Caco-2 (cell line): ENCODE results near the gene ZNF664. TPM values are rescaled to one million over a fixed set of nuclear protein-coding genes. Genes with fewer than 3 reads are reported as not detected.

Source experiments
- BruUV-seq: library from RNA; stranded (reverse); fragments of 400-500 nt; replicated peaks from 2 replicates; lab custom pipeline; 2021; lab: Mats Ljungman, UMichigan
- CTCF ChIA-PET: fragments of 300-600 bp; sonication (Branson Sonifier 250); formaldehyde crosslinking; loops from one replicate; lab custom pipeline; 2022; ENCODE audit warnings: antibody characterized with exemption; lab: Charles Lee
- POLR2A ChIA-PET: fragments of 300-600 bp; sonication (Branson Sonifier 250); formaldehyde crosslinking; loops from one replicate; lab custom pipeline; 2022; ENCODE audit warnings: antibody characterized with exemption; lab: Charles Lee
- DNase-seq, 2 experiments: peaks; one replicate each; pipeline versions ENCODE4 v3.0.0 to v3.0.0-alpha.2; 2020 to 2022
- H3K27me3 ChIP-seq: replicated peaks from 2 replicates; pipeline ENCODE4 v1.6.0; 2011; ENCODE audit warnings: low read length; ENCODE audit not compliant: control insufficient read depth, insufficient read depth
- H3K36me3 ChIP-seq: 2 replicates; pipeline ENCODE4 v1.5.1; 2011; ENCODE audit warnings: low read length; ENCODE audit not compliant: control insufficient read depth, insufficient read depth
- H3K4me1 ChIP-seq: fragments of 250-450 bp; sonication (Bioruptor Pico); 2 replicates; pipeline ENCODE4 v1.5.1; 2020; ENCODE audit warnings: mild to moderate bottlenecking
- H3K4me3 ChIP-seq: 2 replicates; pipeline ENCODE4 v1.5.1; 2011; ENCODE audit warnings: low read depth, mild to moderate bottlenecking, control low read depth, low read length
- H3K9me3 ChIP-seq: fragments of 250-450 bp; sonication (Bioruptor Pico); 2 replicates; pipeline ENCODE4 v1.5.1; 2020; ENCODE audit warnings: mild to moderate bottlenecking, moderate library complexity
- H3K27ac Mint-ChIP-seq: one replicate; pipeline ENCODE4 v1.8.0; 2022; ENCODE audit warnings: mixed read lengths; ENCODE audit not compliant: unreplicated experiment
- H3K27me3 Mint-ChIP-seq: one replicate; pipeline ENCODE4 v1.8.0; 2022; ENCODE audit warnings: mixed read lengths; ENCODE audit not compliant: insufficient read depth, unreplicated experiment
- H3K36me3 Mint-ChIP-seq: one replicate; pipeline ENCODE4 v1.8.0; 2022; ENCODE audit warnings: mild to moderate bottlenecking, mixed read lengths; ENCODE audit not compliant: insufficient read depth, unreplicated experiment
- H3K4me1 Mint-ChIP-seq: one replicate; pipeline ENCODE4 v1.8.0; 2022; ENCODE audit warnings: low read depth, mixed read lengths; ENCODE audit not compliant: unreplicated experiment
- H3K4me3 Mint-ChIP-seq: one replicate; pipeline ENCODE4 v1.8.0; 2022; ENCODE audit warnings: mild to moderate bottlenecking, moderate library complexity, mixed read lengths; ENCODE audit not compliant: unreplicated experiment
- H3K9me3 Mint-ChIP-seq: one replicate; pipeline ENCODE4 v1.8.0; 2022; ENCODE audit warnings: mixed read lengths; ENCODE audit not compliant: unreplicated experiment
- intact Hi-C: fragments of 100-400 bp; cut with micrococcal nuclease; formaldehyde crosslinking; loops from one replicate; pipeline ENCODE4 v1.10.0; 2022; ENCODE audit not compliant: unreplicated experiment
- total RNA-seq: library from RNA; stranded (reverse); gene quantifications from 2 replicates; pipeline ENCODE4 v1.2.3, GENCODE V29; 2022
- TF ChIP-seq, protein P1 (sequence below), 2 experiments: fragments of 200-600 bp in 1 of 2; IDR thresholded peaks; 1 replicate in 1 of 2; 2 replicates in 1 of 2; pipeline versions ENCODE4 v1.5.1 to v1.8.0; 2011 to 2022; ENCODE audit warnings: antibody characterized with exemption in 1 of 2, control low read depth in 1 of 2, inconsistent platforms in 1 of 2, low read depth in 1 of 2, low read length in 1 of 2, mild to moderate bottlenecking in 1 of 2, moderate library complexity in 1 of 2; ENCODE audit not compliant: insufficient read depth in 1 of 2, severe bottlenecking in 1 of 2, unreplicated experiment in 1 of 2

ZNF664 gene
- total RNA-seq, 1 experiment from 2014 or later = 117 TPM

GRCh38 chr12:123997033-123997822 is 24.2 kb downstream of the ZNF664 start:
- BruUV-seq = no TSS peak
- H3K36me3 Mint-ChIP-seq = peaks cover 18% of the 10 kb centered on the region
- DNase-seq = no peak
- CTCF ChIA-PET = no interaction called here
- POLR2A ChIA-PET = no interaction called here
- no peaks in the 10 kb centered on the region for H3K4me1 ChIP-seq
- no peak overlapping the region for H3K4me3 Mint-ChIP-seq
- H3K27me3 ChIP-seq = no peaks in the 10 kb centered on the region
- H3K4me3 ChIP-seq = no peak overlapping the region
- TF ChIP-seq, protein P1, sequence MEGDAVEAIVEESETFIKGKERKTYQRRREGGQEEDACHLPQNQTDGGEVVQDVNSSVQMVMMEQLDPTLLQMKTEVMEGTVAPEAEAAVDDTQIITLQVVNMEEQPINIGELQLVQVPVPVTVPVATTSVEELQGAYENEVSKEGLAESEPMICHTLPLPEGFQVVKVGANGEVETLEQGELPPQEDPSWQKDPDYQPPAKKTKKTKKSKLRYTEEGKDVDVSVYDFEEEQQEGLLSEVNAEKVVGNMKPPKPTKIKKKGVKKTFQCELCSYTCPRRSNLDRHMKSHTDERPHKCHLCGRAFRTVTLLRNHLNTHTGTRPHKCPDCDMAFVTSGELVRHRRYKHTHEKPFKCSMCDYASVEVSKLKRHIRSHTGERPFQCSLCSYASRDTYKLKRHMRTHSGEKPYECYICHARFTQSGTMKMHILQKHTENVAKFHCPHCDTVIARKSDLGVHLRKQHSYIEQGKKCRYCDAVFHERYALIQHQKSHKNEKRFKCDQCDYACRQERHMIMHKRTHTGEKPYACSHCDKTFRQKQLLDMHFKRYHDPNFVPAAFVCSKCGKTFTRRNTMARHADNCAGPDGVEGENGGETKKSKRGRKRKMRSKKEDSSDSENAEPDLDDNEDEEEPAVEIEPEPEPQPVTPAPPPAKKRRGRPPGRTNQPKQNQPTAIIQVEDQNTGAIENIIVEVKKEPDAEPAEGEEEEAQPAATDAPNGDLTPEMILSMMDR (IDR thresholded peaks at IDR 0.05; ENCODE audit: insufficient read depth in 1 of 2, low read depth in 1 of 2, low read length in 1 of 2, severe bottlenecking in 1 of 2, unreplicated experiment in 1 of 2) = no peak
- H3K27me3 Mint-ChIP-seq = no peaks in the 10 kb centered on the region
- intact Hi-C loops = no loop called here
- peaks cover 6% of the 10 kb centered on the region for H3K36me3 ChIP-seq
- H3K27ac Mint-ChIP-seq = no peak overlapping the region
- H3K9me3 Mint-ChIP-seq = no peaks in the 10 kb centered on the region
- H3K9me3 ChIP-seq = no peaks in the 10 kb centered on the region
- H3K4me1 Mint-ChIP-seq = no peaks in the 10 kb centered on the region

GRCh38 chr12:123997908-123998307 is 24.9 kb downstream of the ZNF664 start:
- H3K4me3 Mint-ChIP-seq = no peak overlapping the region
- no peaks in the 10 kb centered on the region for H3K27me3 Mint-ChIP-seq
- no peaks in the 10 kb centered on the region for H3K4me1 Mint-ChIP-seq
- peaks cover 6% of the 10 kb centered on the region for H3K36me3 ChIP-seq
- H3K9me3 Mint-ChIP-seq = no peaks in the 10 kb centered on the region
- TF ChIP-seq, protein P1 (IDR thresholded peaks at IDR 0.05; ENCODE audit: insufficient read depth in 1 of 2, low read depth in 1 of 2, low read length in 1 of 2, severe bottlenecking in 1 of 2, unreplicated experiment in 1 of 2) = no peak
- H3K27me3 ChIP-seq = no peaks in the 10 kb centered on the region
- intact Hi-C loops = no loop called here
- ChIA-PET CTCF (no interaction called here), POLR2A (no interaction called here)
- H3K9me3 ChIP-seq = no peaks in the 10 kb centered on the region
- BruUV-seq = no TSS peak
- H3K4me3 ChIP-seq = no peak overlapping the region
- no peak for DNase-seq
- H3K27ac Mint-ChIP-seq = no peak overlapping the region
- H3K36me3 Mint-ChIP-seq = peaks cover 11% of the 10 kb centered on the region
- no peaks in the 10 kb centered on the region for H3K4me1 ChIP-seq

- POLR2A ChIA-PET = no interaction called here
- no peaks in the 10 kb centered on the region for H3K27me3 ChIP-seq
- no peak for DNase-seq
- no peak overlapping the region for H3K4me3 ChIP-seq
- Mint-ChIP-seq H3K4me3 (no peak overlapping the region), H3K4me1 (no peaks in the 10 kb centered on the region), H3K27ac (no peak overlapping the region), H3K36me3 (peaks cover 8% of the 10 kb centered on the region), H3K27me3 (no peaks in the 10 kb centered on the region), H3K9me3 (no peaks in the 10 kb centered on the region)
- no peaks in the 10 kb centered on the region for H3K9me3 ChIP-seq
- peaks cover 6% of the 10 kb centered on the region for H3K36me3 ChIP-seq
- intact Hi-C loops = no loop called here
- H3K4me1 ChIP-seq = no peaks in the 10 kb centered on the region
- TF ChIP-seq, protein P1 (IDR thresholded peaks at IDR 0.05; ENCODE audit: insufficient read depth in 1 of 2, low read depth in 1 of 2, low read length in 1 of 2, severe bottlenecking in 1 of 2, unreplicated experiment in 1 of 2) = no peak
- CTCF ChIA-PET = no interaction called here
- no TSS peak for BruUV-seq
These were observed 25.5 kb downstream of the ZNF664 start for GRCh38 chr12:123998344-123998990.
